SU-DHL-6 (cell line): ENCODE measurements around the gene PLB1.

Experiments
- EZH2phosphoT487 ChIP-seq: fragments of 200-600 bp; sonication (generic), shearing (Covaris generic); conservative IDR thresholded peaks from 2 replicates; pipeline ENCODE4 v1.6.1; 2018; ENCODE audit warnings: mild to moderate bottlenecking, antibody characterized with exemption, low read length, moderate library complexity, mixed read lengths
- TF ChIP-seq, protein P1 (sequence below): fragments of 200-600 bp; sonication (generic); IDR thresholded peaks from one replicate; pipeline ENCODE4 v1.5.1; 2017; ENCODE audit warnings: antibody characterized with exemption, mild to moderate bottlenecking, low read length, moderate library complexity; ENCODE audit not compliant: insufficient read depth, poor library complexity, severe bottlenecking

DNA sequence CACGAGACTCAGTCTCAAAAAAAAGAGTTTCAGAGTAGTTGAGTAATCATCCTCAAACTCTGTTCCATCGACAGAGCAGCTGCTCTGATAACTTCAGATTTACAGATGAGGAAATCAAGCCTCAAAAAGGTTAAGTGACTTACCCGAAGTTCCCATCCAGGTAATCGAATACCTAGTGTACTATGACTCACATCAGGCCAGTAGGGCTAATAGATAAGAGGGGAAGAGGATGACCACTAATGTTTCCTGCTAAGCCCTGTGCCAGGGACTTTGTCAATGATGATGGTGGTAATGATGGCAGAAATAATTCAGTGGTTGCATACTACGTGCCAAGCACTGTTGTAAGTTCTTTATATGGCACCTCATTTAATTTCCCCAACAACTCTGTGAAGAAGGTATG is 80.9 kb downstream of the PLB1 start:
- TF ChIP-seq, protein P1, sequence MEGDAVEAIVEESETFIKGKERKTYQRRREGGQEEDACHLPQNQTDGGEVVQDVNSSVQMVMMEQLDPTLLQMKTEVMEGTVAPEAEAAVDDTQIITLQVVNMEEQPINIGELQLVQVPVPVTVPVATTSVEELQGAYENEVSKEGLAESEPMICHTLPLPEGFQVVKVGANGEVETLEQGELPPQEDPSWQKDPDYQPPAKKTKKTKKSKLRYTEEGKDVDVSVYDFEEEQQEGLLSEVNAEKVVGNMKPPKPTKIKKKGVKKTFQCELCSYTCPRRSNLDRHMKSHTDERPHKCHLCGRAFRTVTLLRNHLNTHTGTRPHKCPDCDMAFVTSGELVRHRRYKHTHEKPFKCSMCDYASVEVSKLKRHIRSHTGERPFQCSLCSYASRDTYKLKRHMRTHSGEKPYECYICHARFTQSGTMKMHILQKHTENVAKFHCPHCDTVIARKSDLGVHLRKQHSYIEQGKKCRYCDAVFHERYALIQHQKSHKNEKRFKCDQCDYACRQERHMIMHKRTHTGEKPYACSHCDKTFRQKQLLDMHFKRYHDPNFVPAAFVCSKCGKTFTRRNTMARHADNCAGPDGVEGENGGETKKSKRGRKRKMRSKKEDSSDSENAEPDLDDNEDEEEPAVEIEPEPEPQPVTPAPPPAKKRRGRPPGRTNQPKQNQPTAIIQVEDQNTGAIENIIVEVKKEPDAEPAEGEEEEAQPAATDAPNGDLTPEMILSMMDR: no peak
- no peak for TF ChIP-seq EZH2phosphoT487
